ENCODE data around the gene ASTE1. TPM values are rescaled to one million over a fixed set of nuclear protein-coding genes. Genes with fewer than 3 reads are reported as not detected.

The ASTE1 gene
- total RNA-seq, 4 donors from 2014 or later = 1.6 to 5.5 (median 3.9) TPM

DNA sequence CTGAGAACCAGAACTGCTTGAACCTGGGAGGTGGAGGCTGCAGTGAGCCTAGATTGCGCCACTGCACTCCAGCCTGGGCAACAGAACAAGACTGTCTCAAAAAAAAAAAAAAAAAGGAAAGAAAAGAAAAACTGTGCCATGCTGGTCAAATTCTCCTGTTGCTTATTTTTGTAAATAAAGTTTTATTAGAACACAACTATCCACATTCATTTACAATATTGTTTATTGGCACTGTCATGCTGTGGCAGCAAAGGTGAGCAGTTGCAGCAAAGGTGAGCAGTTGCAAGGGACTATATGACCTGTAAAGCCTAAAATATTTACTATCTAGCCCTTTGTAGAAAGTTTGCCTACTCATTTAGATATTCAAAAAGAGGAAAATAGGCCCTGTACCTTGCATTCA, 18.3 kb downstream of the ASTE1 start:
- Histone ChIP-seq H3K36me3 (peaks cover 0 to 84% (median 0%) of the 10 kb centered on the region in 3 donors), H3K4me1 (peaks cover 0 to 6% (median 0%) of the 10 kb centered on the region in 3 donors)

GRCh38 chr3:131007782-131008181, 18.8 kb downstream of the ASTE1 start:
- no peak for TF ChIP-seq POLR2A (IDR thresholded peaks at IDR 0.05)
- TF ChIP-seq, protein P1, sequence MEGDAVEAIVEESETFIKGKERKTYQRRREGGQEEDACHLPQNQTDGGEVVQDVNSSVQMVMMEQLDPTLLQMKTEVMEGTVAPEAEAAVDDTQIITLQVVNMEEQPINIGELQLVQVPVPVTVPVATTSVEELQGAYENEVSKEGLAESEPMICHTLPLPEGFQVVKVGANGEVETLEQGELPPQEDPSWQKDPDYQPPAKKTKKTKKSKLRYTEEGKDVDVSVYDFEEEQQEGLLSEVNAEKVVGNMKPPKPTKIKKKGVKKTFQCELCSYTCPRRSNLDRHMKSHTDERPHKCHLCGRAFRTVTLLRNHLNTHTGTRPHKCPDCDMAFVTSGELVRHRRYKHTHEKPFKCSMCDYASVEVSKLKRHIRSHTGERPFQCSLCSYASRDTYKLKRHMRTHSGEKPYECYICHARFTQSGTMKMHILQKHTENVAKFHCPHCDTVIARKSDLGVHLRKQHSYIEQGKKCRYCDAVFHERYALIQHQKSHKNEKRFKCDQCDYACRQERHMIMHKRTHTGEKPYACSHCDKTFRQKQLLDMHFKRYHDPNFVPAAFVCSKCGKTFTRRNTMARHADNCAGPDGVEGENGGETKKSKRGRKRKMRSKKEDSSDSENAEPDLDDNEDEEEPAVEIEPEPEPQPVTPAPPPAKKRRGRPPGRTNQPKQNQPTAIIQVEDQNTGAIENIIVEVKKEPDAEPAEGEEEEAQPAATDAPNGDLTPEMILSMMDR (IDR thresholded peaks at IDR 0.05) = no peak
- WGBS, 2 donors = 95 to 98% methylated on average over 2 of the region's 2 CpGs
- peaks cover 0 to 6% (median 0%) of the 10 kb centered on the region in 3 donors for H3K4me1 ChIP-seq
- peaks cover 0 to 84% (median 0%) of the 10 kb centered on the region in 3 donors for H3K36me3 ChIP-seq
- intact Hi-C loops (cut with DNase I) = no loop called here
- no peaks in the 10 kb centered on the region for H3K27me3 ChIP-seq
- DNase-seq = no peak
- H3K4me3 ChIP-seq = no peak overlapping the region
- H3K27ac ChIP-seq = no peak overlapping the region
- no peaks in the 10 kb centered on the region for H3K9me3 ChIP-seq

More for the DNA sequence above, 18.3 kb downstream of the ASTE1 start:
- H3K27ac ChIP-seq = no peak overlapping the region
- WGBS, 2 donors = 80 to 100% methylated on average over 1 of the region's 1 CpG
- H3K27me3 ChIP-seq = no peaks in the 10 kb centered on the region
- DNase-seq = no peak
- no peak for TF ChIP-seq POLR2A (IDR thresholded peaks at IDR 0.05)
- TF ChIP-seq, protein P1 (IDR thresholded peaks at IDR 0.05) = no peak
- intact Hi-C loops (cut with DNase I) = no loop called here
- no peak overlapping the region for H3K4me3 ChIP-seq
- no peaks in the 10 kb centered on the region for H3K9me3 ChIP-seq

- WGBS, 2 donors = 91 to 94% methylated on average over 2 of the region's 2 CpGs
- DNase-seq = no peak
- intact Hi-C loops (cut with DNase I) = no loop called here
- no peak overlapping the region for H3K27ac ChIP-seq
- TF ChIP-seq, protein P1 (IDR thresholded peaks at IDR 0.05) = no peak
- TF ChIP-seq POLR2A (IDR thresholded peaks at IDR 0.05) = no peak
- H3K4me3 ChIP-seq = no peak overlapping the region
- H3K9me3 ChIP-seq = no peaks in the 10 kb centered on the region
- peaks cover 0 to 84% (median 0%) of the 10 kb centered on the region in 3 donors for H3K36me3 ChIP-seq
- peaks cover 0 to 6% (median 0%) of the 10 kb centered on the region in 3 donors for H3K4me1 ChIP-seq
- H3K27me3 ChIP-seq = no peaks in the 10 kb centered on the region
Observed at GRCh38 chr3:131007256-131007655, 19.4 kb downstream of the ASTE1 start.

DNA sequence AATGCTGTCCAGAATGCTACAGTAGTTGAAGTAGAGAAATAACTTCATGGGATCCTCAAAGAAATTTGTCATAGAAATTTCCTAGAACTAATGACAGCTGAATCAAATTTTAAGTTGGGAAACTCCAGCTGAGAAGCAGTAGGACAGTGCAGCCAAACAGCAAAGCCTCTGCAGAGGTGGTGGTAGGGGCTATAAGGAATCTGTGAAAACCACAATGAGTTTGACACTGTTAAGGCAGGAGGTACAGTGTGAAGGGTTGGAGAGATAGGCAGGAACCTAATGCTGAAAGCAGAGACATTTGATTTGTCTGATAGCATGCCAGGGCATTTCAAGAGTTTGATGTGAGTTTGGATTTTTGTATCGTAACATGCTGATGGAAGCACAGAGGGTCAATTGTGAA, 22.0 kb downstream of the ASTE1 start:
- Histone ChIP-seq H3K36me3 (peaks cover 0 to 82% (median 5%) of the 10 kb centered on the region in 3 donors), H3K4me1 (peaks cover 0 to 6% (median 0%) of the 10 kb centered on the region in 3 donors), H3K4me3 (no peak overlapping the region), H3K27ac (no peak overlapping the region), H3K9me3 (no peaks in the 10 kb centered on the region), H3K27me3 (no peaks in the 10 kb centered on the region)
- intact Hi-C loops (cut with DNase I) = no loop called here
- no peak for DNase-seq
- WGBS, 2 donors = 85 to 92% methylated on average over 1 of the region's 1 CpG
- no peak for TF ChIP-seq POLR2A (IDR thresholded peaks at IDR 0.05)
- TF ChIP-seq, protein P1 (IDR thresholded peaks at IDR 0.05) = no peak

GRCh38 chr3:131001071-131001470, 25.6 kb downstream of the ASTE1 start:
- Histone ChIP-seq H3K27me3 (no peaks in the 10 kb centered on the region), H3K9me3 (no peaks in the 10 kb centered on the region), H3K4me3 (no peak overlapping the region), H3K36me3 (peaks cover 0 to 84% (median 5%) of the 10 kb centered on the region in 3 donors), H3K4me1 (no peaks in the 10 kb centered on the region), H3K27ac (no peak overlapping the region)
- TF ChIP-seq, protein P1 (IDR thresholded peaks at IDR 0.05) = no peak
- TF ChIP-seq POLR2A (IDR thresholded peaks at IDR 0.05) = no peak
- DNase-seq = no peak
- intact Hi-C loops (cut with DNase I) = no loop called here
- WGBS, 2 donors = 78 to 88% methylated on average over 1 of the region's 1 CpG
